H9 (cell line): ENCODE results near the gene AKAP5. TPM values are rescaled to one million over a fixed set of nuclear protein-coding genes. Genes with fewer than 3 reads are reported as not detected.

ENCODE experiments used
- DNase-seq: peaks from one replicate; pipeline ENCODE4 v3.0.0-alpha.2; 2017
- H2AFZ ChIP-seq: one replicate; pipeline ENCODE4 v1.6.1; 2013; ENCODE audit warnings: mild to moderate bottlenecking, low read length, control low read depth, moderate library complexity
- H2AK5ac ChIP-seq: 2 replicates; pipeline ENCODE4 v1.6.1; 2013; ENCODE audit warnings: low read length, control low read depth, mixed read lengths; ENCODE audit not compliant: insufficient read length
- H2BK120ac ChIP-seq: one replicate; pipeline ENCODE4 v1.6.1; 2013; ENCODE audit warnings: low read depth, mild to moderate bottlenecking, low read length, control low read depth, inconsistent platforms; ENCODE audit not compliant: poor library complexity, severe bottlenecking
- H2BK12ac ChIP-seq: 2 replicates; pipeline ENCODE4 v1.6.1; 2013; ENCODE audit warnings: low read length, control low read depth, mixed read lengths, low read depth; ENCODE audit not compliant: insufficient read length
- H2BK15ac ChIP-seq: 2 replicates; pipeline ENCODE4 v1.6.1; 2013; ENCODE audit warnings: low read depth, low read length, control low read depth
- H2BK20ac ChIP-seq: one replicate; pipeline ENCODE4 v1.6.1; 2013; ENCODE audit warnings: low read depth, mild to moderate bottlenecking, low read length, control low read depth, inconsistent platforms; ENCODE audit not compliant: poor library complexity, severe bottlenecking
- H2BK5ac ChIP-seq: 2 replicates; pipeline ENCODE4 v1.6.1; 2013; ENCODE audit warnings: low read length, control low read depth, mixed read lengths; ENCODE audit not compliant: insufficient read length
- H3K14ac ChIP-seq: 2 replicates; pipeline ENCODE4 v1.6.1; 2013; ENCODE audit warnings: low read length, control low read depth; ENCODE audit not compliant: insufficient read depth
- H3K18ac ChIP-seq: 2 replicates; pipeline ENCODE4 v1.6.1; 2013; ENCODE audit warnings: low read depth, mild to moderate bottlenecking, mixed read lengths, low read length, control low read depth; ENCODE audit not compliant: insufficient read length
- H3K23ac ChIP-seq: 2 replicates; pipeline ENCODE4 v1.6.1; 2013; ENCODE audit warnings: low read length, control low read depth, mixed read lengths, low read depth; ENCODE audit not compliant: insufficient read length
- H3K23me2 ChIP-seq: 2 replicates; pipeline ENCODE4 v1.6.1; 2013; ENCODE audit warnings: low read depth, mild to moderate bottlenecking, mixed read lengths, low read length, control low read depth; ENCODE audit not compliant: insufficient read length, poor library complexity, severe bottlenecking
- H3K27ac ChIP-seq: 2 replicates; pipeline ENCODE4 v1.5.1; 2013; ENCODE audit warnings: low read length, control low read depth, mixed read lengths, low read depth; ENCODE audit not compliant: insufficient read length
- H3K27me3 ChIP-seq: 2 replicates; pipeline ENCODE4 v1.6.1; 2013; ENCODE audit warnings: low read length, control low read depth, inconsistent platforms; ENCODE audit not compliant: insufficient read depth
- H3K4ac ChIP-seq: 2 replicates; pipeline ENCODE4 v1.6.1; 2013; ENCODE audit warnings: low read depth, mild to moderate bottlenecking, control low read depth, inconsistent platforms, low read length, moderate library complexity
- H3K4me1 ChIP-seq: 2 replicates; pipeline ENCODE4 v1.6.1; 2013; ENCODE audit warnings: low read length, control low read depth, inconsistent platforms; ENCODE audit not compliant: insufficient read depth
- H3K4me2 ChIP-seq: 2 replicates; pipeline ENCODE4 v1.6.1; 2013; ENCODE audit warnings: low read length, control low read depth, mixed read lengths; ENCODE audit not compliant: insufficient read length, insufficient read depth
- H3K56ac ChIP-seq: 2 replicates; pipeline ENCODE4 v1.6.1; 2013; ENCODE audit warnings: low read depth, mild to moderate bottlenecking, mixed read lengths, low read length, control low read depth; ENCODE audit not compliant: insufficient read length
- H3K79me1 ChIP-seq: 2 replicates; pipeline ENCODE4 v1.6.1; 2013; ENCODE audit warnings: low read depth, mild to moderate bottlenecking, moderate library complexity, low read length, control low read depth, inconsistent platforms; ENCODE audit not compliant: insufficient read depth, poor library complexity, severe bottlenecking
- H3K79me2 ChIP-seq: 2 replicates; pipeline ENCODE4 v1.6.1; 2013; ENCODE audit warnings: low read length, control low read depth, inconsistent platforms; ENCODE audit not compliant: insufficient read depth
- H3K9ac ChIP-seq: 2 replicates; pipeline ENCODE4 v1.6.1; 2013; ENCODE audit warnings: low read length, control low read depth, mixed read lengths; ENCODE audit not compliant: insufficient read length; ENCODE audit errors: extremely low read depth
- H3K9me3 ChIP-seq: one replicate; pipeline ENCODE4 v1.6.1; 2013; ENCODE audit warnings: low read depth, low read length, inconsistent platforms; ENCODE audit not compliant: control insufficient read depth
- H3T11ph ChIP-seq: one replicate; pipeline ENCODE4 v1.6.1; 2013; ENCODE audit warnings: mild to moderate bottlenecking, low read length, control low read depth, inconsistent platforms
- H4K20me1 ChIP-seq: one replicate; pipeline ENCODE4 v1.6.1; 2013; ENCODE audit not compliant: control insufficient read depth, insufficient read length, insufficient read depth
- H4K5ac ChIP-seq: 2 replicates; pipeline ENCODE4 v1.6.1; 2013; ENCODE audit warnings: low read depth, mild to moderate bottlenecking, mixed read lengths, low read length, control low read depth; ENCODE audit not compliant: insufficient read length
- H4K8ac ChIP-seq: replicated peaks from 2 replicates; pipeline ENCODE4 v1.6.1; 2013; ENCODE audit warnings: low read length, control low read depth, mixed read lengths, low read depth; ENCODE audit not compliant: insufficient read length
- H4K91ac ChIP-seq: 2 replicates; pipeline ENCODE4 v1.6.1; 2013; ENCODE audit warnings: low read depth, mild to moderate bottlenecking, moderate library complexity, mixed read lengths, low read length, control low read depth; ENCODE audit not compliant: insufficient read length
- H3K27ac Mint-ChIP-seq, 3 experiments: 2 replicates in 2 of 3; 3 replicates in 1 of 3; pipeline ENCODE4 v1.8.0; 2020 to 2021; ENCODE audit warnings: mixed read lengths in 3 of 3, mild to moderate bottlenecking in 1 of 3, moderate library complexity in 1 of 3
- H3K27me3 Mint-ChIP-seq: 2 replicates; pipeline ENCODE4 v1.8.0; 2021; ENCODE audit warnings: low read depth, mild to moderate bottlenecking, moderate library complexity, mixed read lengths
- H3K36me3 Mint-ChIP-seq, 3 experiments: 2 replicates in 2 of 3; 3 replicates in 1 of 3; pipeline ENCODE4 v1.8.0; 2020 to 2021; ENCODE audit warnings: low read depth in 3 of 3, mixed read lengths in 3 of 3; ENCODE audit not compliant: insufficient read depth in 1 of 3
- H3K4me1 Mint-ChIP-seq, 2 experiments: 2 replicates each; pipeline ENCODE4 v1.8.0; 2020; ENCODE audit warnings: mixed read lengths in 2 of 2
- H3K4me3 Mint-ChIP-seq, 2 experiments: 2 replicates in 1 of 2; 3 replicates in 1 of 2; pipeline ENCODE4 v1.8.0; 2020 to 2021; ENCODE audit warnings: mild to moderate bottlenecking in 2 of 2, mixed read lengths in 2 of 2, moderate library complexity in 1 of 2
- H3K9me3 Mint-ChIP-seq, 2 experiments: 2 replicates in 1 of 2; 3 replicates in 1 of 2; pipeline ENCODE4 v1.8.0; 2020; ENCODE audit warnings: mild to moderate bottlenecking in 2 of 2, mixed read lengths in 2 of 2, moderate library complexity in 1 of 2
- CTCF ChIP-seq: fragments of 200-600 bp; sonication (generic); conservative IDR thresholded peaks from 3 replicates; pipeline ENCODE4 v1.8.0; 2021; ENCODE audit warnings: antibody characterized with exemption, mild to moderate bottlenecking
- WGBS: extraction: QIAGEN DNeasy Blood & Tissue Kit; methylation state at CpG from one replicate; pipeline ENCODE4 v1.1.7; 2013; ENCODE audit warnings: missing lambda C conversion rate, low lambda C conversion rate, mixed read lengths; ENCODE audit not compliant: insufficient read length; ENCODE audit errors: extremely low coverage; 5-methylcytosine and 5-hydroxymethylcytosine counted together
- total RNA-seq: library from RNA; stranded (reverse); gene quantifications from 2 replicates; pipeline ENCODE4 v1.2.1, GENCODE V29; 2021

AKAP5 gene
- total RNA-seq, 1 experiment from 2014 or later = 2.5 TPM

- Histone ChIP-seq H3K9me3 (no peaks in the 10 kb centered on the region), H3K23me2 (no peaks in the 10 kb centered on the region), H3K23ac (no peak overlapping the region), H2BK120ac (no peak overlapping the region), H2BK15ac (no peak overlapping the region), H4K91ac (no peak overlapping the region), H2BK5ac (no peak overlapping the region), H2AK5ac (no peak overlapping the region), H3T11ph (no peak overlapping the region), H3K27me3 (no peaks in the 10 kb centered on the region), H2AFZ (no peak overlapping the region), H4K8ac (no peak overlapping the region), H3K18ac (no peak overlapping the region), H2BK20ac (no peak overlapping the region), H4K20me1 (no peaks in the 10 kb centered on the region), H3K56ac (no peak overlapping the region), H4K5ac (no peak overlapping the region), H3K79me1 (no peaks in the 10 kb centered on the region), H3K79me2 (no peaks in the 10 kb centered on the region), H3K27ac (no peak overlapping the region), H2BK12ac (no peak overlapping the region), H3K9ac (no peak overlapping the region), H3K14ac (no peak overlapping the region), H3K4me1 (no peaks in the 10 kb centered on the region), H3K4ac (no peak overlapping the region), H3K4me2 (no peak overlapping the region)
- no CpG with 5 or more reads among the region's 17 CpGs for WGBS
- no peak for DNase-seq
- Mint-ChIP-seq H3K36me3 (peaks cover 32 to 85% (median 59%) of the 10 kb centered on the region in 3 experiments), H3K27me3 (no peaks in the 10 kb centered on the region), H3K4me3 (no peak overlapping the region), H3K27ac (no peak overlapping the region; a peak in 1 of 7 replicates), H3K9me3 (no peaks in the 10 kb centered on the region), H3K4me1 (no peaks in the 10 kb centered on the region)
- TF ChIP-seq CTCF = no peak
Measured at GRCh38 chr14:64442300-64442988, 22.9 kb upstream of the AKAP5 start.
